H9 (cell line): ENCODE measurements around the gene NRG3. TPM values are rescaled to one million over a fixed set of nuclear protein-coding genes. Genes with fewer than 3 reads are reported as not detected.

ENCODE experiments used
- DNase-seq: peaks from one replicate; pipeline ENCODE4 v3.0.0-alpha.2; 2017
- H2AFZ ChIP-seq: one replicate; pipeline ENCODE4 v1.6.1; 2013; ENCODE audit warnings: mild to moderate bottlenecking, low read length, control low read depth, moderate library complexity
- H2AK5ac ChIP-seq: 2 replicates; pipeline ENCODE4 v1.6.1; 2013; ENCODE audit warnings: low read length, control low read depth, mixed read lengths; ENCODE audit not compliant: insufficient read length
- H2BK120ac ChIP-seq: one replicate; pipeline ENCODE4 v1.6.1; 2013; ENCODE audit warnings: low read depth, mild to moderate bottlenecking, low read length, control low read depth, inconsistent platforms; ENCODE audit not compliant: poor library complexity, severe bottlenecking
- H2BK12ac ChIP-seq: 2 replicates; pipeline ENCODE4 v1.6.1; 2013; ENCODE audit warnings: low read length, control low read depth, mixed read lengths, low read depth; ENCODE audit not compliant: insufficient read length
- H2BK15ac ChIP-seq: 2 replicates; pipeline ENCODE4 v1.6.1; 2013; ENCODE audit warnings: low read depth, low read length, control low read depth
- H2BK20ac ChIP-seq: one replicate; pipeline ENCODE4 v1.6.1; 2013; ENCODE audit warnings: low read depth, mild to moderate bottlenecking, low read length, control low read depth, inconsistent platforms; ENCODE audit not compliant: poor library complexity, severe bottlenecking
- H2BK5ac ChIP-seq: 2 replicates; pipeline ENCODE4 v1.6.1; 2013; ENCODE audit warnings: low read length, control low read depth, mixed read lengths; ENCODE audit not compliant: insufficient read length
- H3K14ac ChIP-seq: 2 replicates; pipeline ENCODE4 v1.6.1; 2013; ENCODE audit warnings: low read length, control low read depth; ENCODE audit not compliant: insufficient read depth
- H3K18ac ChIP-seq: 2 replicates; pipeline ENCODE4 v1.6.1; 2013; ENCODE audit warnings: low read depth, mild to moderate bottlenecking, mixed read lengths, low read length, control low read depth; ENCODE audit not compliant: insufficient read length
- H3K23ac ChIP-seq: 2 replicates; pipeline ENCODE4 v1.6.1; 2013; ENCODE audit warnings: low read length, control low read depth, mixed read lengths, low read depth; ENCODE audit not compliant: insufficient read length
- H3K23me2 ChIP-seq: 2 replicates; pipeline ENCODE4 v1.6.1; 2013; ENCODE audit warnings: low read depth, mild to moderate bottlenecking, mixed read lengths, low read length, control low read depth; ENCODE audit not compliant: insufficient read length, poor library complexity, severe bottlenecking
- H3K27ac ChIP-seq: 2 replicates; pipeline ENCODE4 v1.5.1; 2013; ENCODE audit warnings: low read length, control low read depth, mixed read lengths, low read depth; ENCODE audit not compliant: insufficient read length
- H3K27me3 ChIP-seq: 2 replicates; pipeline ENCODE4 v1.6.1; 2013; ENCODE audit warnings: low read length, control low read depth, inconsistent platforms; ENCODE audit not compliant: insufficient read depth
- H3K4ac ChIP-seq: 2 replicates; pipeline ENCODE4 v1.6.1; 2013; ENCODE audit warnings: low read depth, mild to moderate bottlenecking, control low read depth, inconsistent platforms, low read length, moderate library complexity
- H3K4me1 ChIP-seq: 2 replicates; pipeline ENCODE4 v1.6.1; 2013; ENCODE audit warnings: low read length, control low read depth, inconsistent platforms; ENCODE audit not compliant: insufficient read depth
- H3K4me2 ChIP-seq: 2 replicates; pipeline ENCODE4 v1.6.1; 2013; ENCODE audit warnings: low read length, control low read depth, mixed read lengths; ENCODE audit not compliant: insufficient read length, insufficient read depth
- H3K56ac ChIP-seq: 2 replicates; pipeline ENCODE4 v1.6.1; 2013; ENCODE audit warnings: low read depth, mild to moderate bottlenecking, mixed read lengths, low read length, control low read depth; ENCODE audit not compliant: insufficient read length
- H3K79me1 ChIP-seq: 2 replicates; pipeline ENCODE4 v1.6.1; 2013; ENCODE audit warnings: low read depth, mild to moderate bottlenecking, moderate library complexity, low read length, control low read depth, inconsistent platforms; ENCODE audit not compliant: insufficient read depth, poor library complexity, severe bottlenecking
- H3K79me2 ChIP-seq: 2 replicates; pipeline ENCODE4 v1.6.1; 2013; ENCODE audit warnings: low read length, control low read depth, inconsistent platforms; ENCODE audit not compliant: insufficient read depth
- H3K9ac ChIP-seq: 2 replicates; pipeline ENCODE4 v1.6.1; 2013; ENCODE audit warnings: low read length, control low read depth, mixed read lengths; ENCODE audit not compliant: insufficient read length; ENCODE audit errors: extremely low read depth
- H3K9me3 ChIP-seq: one replicate; pipeline ENCODE4 v1.6.1; 2013; ENCODE audit warnings: low read depth, low read length, inconsistent platforms; ENCODE audit not compliant: control insufficient read depth
- H3T11ph ChIP-seq: one replicate; pipeline ENCODE4 v1.6.1; 2013; ENCODE audit warnings: mild to moderate bottlenecking, low read length, control low read depth, inconsistent platforms
- H4K20me1 ChIP-seq: one replicate; pipeline ENCODE4 v1.6.1; 2013; ENCODE audit not compliant: control insufficient read depth, insufficient read length, insufficient read depth
- H4K5ac ChIP-seq: 2 replicates; pipeline ENCODE4 v1.6.1; 2013; ENCODE audit warnings: low read depth, mild to moderate bottlenecking, mixed read lengths, low read length, control low read depth; ENCODE audit not compliant: insufficient read length
- H4K8ac ChIP-seq: replicated peaks from 2 replicates; pipeline ENCODE4 v1.6.1; 2013; ENCODE audit warnings: low read length, control low read depth, mixed read lengths, low read depth; ENCODE audit not compliant: insufficient read length
- H4K91ac ChIP-seq: 2 replicates; pipeline ENCODE4 v1.6.1; 2013; ENCODE audit warnings: low read depth, mild to moderate bottlenecking, moderate library complexity, mixed read lengths, low read length, control low read depth; ENCODE audit not compliant: insufficient read length
- H3K27ac Mint-ChIP-seq, 3 experiments: 2 replicates in 2 of 3; 3 replicates in 1 of 3; pipeline ENCODE4 v1.8.0; 2020 to 2021; ENCODE audit warnings: mixed read lengths in 3 of 3, mild to moderate bottlenecking in 1 of 3, moderate library complexity in 1 of 3
- H3K27me3 Mint-ChIP-seq: 2 replicates; pipeline ENCODE4 v1.8.0; 2021; ENCODE audit warnings: low read depth, mild to moderate bottlenecking, moderate library complexity, mixed read lengths
- H3K36me3 Mint-ChIP-seq, 3 experiments: 2 replicates in 2 of 3; 3 replicates in 1 of 3; pipeline ENCODE4 v1.8.0; 2020 to 2021; ENCODE audit warnings: low read depth in 3 of 3, mixed read lengths in 3 of 3; ENCODE audit not compliant: insufficient read depth in 1 of 3
- H3K4me1 Mint-ChIP-seq, 2 experiments: 2 replicates each; pipeline ENCODE4 v1.8.0; 2020; ENCODE audit warnings: mixed read lengths in 2 of 2
- H3K4me3 Mint-ChIP-seq, 2 experiments: 2 replicates in 1 of 2; 3 replicates in 1 of 2; pipeline ENCODE4 v1.8.0; 2020 to 2021; ENCODE audit warnings: mild to moderate bottlenecking in 2 of 2, mixed read lengths in 2 of 2, moderate library complexity in 1 of 2
- H3K9me3 Mint-ChIP-seq, 2 experiments: 2 replicates in 1 of 2; 3 replicates in 1 of 2; pipeline ENCODE4 v1.8.0; 2020; ENCODE audit warnings: mild to moderate bottlenecking in 2 of 2, mixed read lengths in 2 of 2, moderate library complexity in 1 of 2
- CTCF ChIP-seq: fragments of 200-600 bp; sonication (generic); conservative IDR thresholded peaks from 3 replicates; pipeline ENCODE4 v1.8.0; 2021; ENCODE audit warnings: antibody characterized with exemption, mild to moderate bottlenecking
- WGBS: extraction: QIAGEN DNeasy Blood & Tissue Kit; methylation state at CpG from one replicate; pipeline ENCODE4 v1.1.7; 2013; ENCODE audit warnings: missing lambda C conversion rate, low lambda C conversion rate, mixed read lengths; ENCODE audit not compliant: insufficient read length; ENCODE audit errors: extremely low coverage; 5-methylcytosine and 5-hydroxymethylcytosine counted together
- total RNA-seq: library from RNA; stranded (reverse); gene quantifications from 2 replicates; pipeline ENCODE4 v1.2.1, GENCODE V29; 2021

The NRG3 gene
- total RNA-seq, 1 experiment from 2014 or later, result 1.6 TPM

GRCh38 chr10:82071231-82071630, 196.2 kb downstream of the NRG3 start:
- Histone ChIP-seq H3K14ac (no peak overlapping the region), H3K18ac (no peak overlapping the region), H2AFZ (no peak overlapping the region), H3T11ph (no peak overlapping the region), H3K27ac (no peak overlapping the region), H2BK5ac (no peak overlapping the region), H3K79me2 (no peaks in the 10 kb centered on the region), H3K9ac (no peak overlapping the region), H4K8ac (no peak overlapping the region), H3K4me1 (peaks cover 3% of the 10 kb centered on the region; the same call in 1 of the 2 replicates), H3K9me3 (no peaks in the 10 kb centered on the region), H3K23ac (no peak overlapping the region), H4K20me1 (no peaks in the 10 kb centered on the region), H3K4me2 (no peak overlapping the region), H3K79me1 (no peaks in the 10 kb centered on the region), H3K23me2 (no peaks in the 10 kb centered on the region), H2BK120ac (no peak overlapping the region), H2BK15ac (no peak overlapping the region), H2AK5ac (no peak overlapping the region), H4K5ac (no peak overlapping the region), H3K4ac (no peak overlapping the region), H2BK12ac (no peak overlapping the region), H4K91ac (no peak overlapping the region), H2BK20ac (no peak overlapping the region), H3K27me3 (no peaks in the 10 kb centered on the region), H3K56ac (no peak overlapping the region)
- no CpG with 5 or more reads among the region's 2 CpGs for WGBS
- Mint-ChIP-seq H3K4me1 (peaks cover 15 to 28% of the 10 kb centered on the region in 2 experiments), H3K27ac (no peak overlapping the region), H3K36me3 (no peaks in the 10 kb centered on the region), H3K4me3 (no peak overlapping the region), H3K27me3 (no peaks in the 10 kb centered on the region), H3K9me3 (no peaks in the 10 kb centered on the region)
- no peak for TF ChIP-seq CTCF
- no peak for DNase-seq
